Measurements from ENCODE around the gene TOMM22.

DNA sequence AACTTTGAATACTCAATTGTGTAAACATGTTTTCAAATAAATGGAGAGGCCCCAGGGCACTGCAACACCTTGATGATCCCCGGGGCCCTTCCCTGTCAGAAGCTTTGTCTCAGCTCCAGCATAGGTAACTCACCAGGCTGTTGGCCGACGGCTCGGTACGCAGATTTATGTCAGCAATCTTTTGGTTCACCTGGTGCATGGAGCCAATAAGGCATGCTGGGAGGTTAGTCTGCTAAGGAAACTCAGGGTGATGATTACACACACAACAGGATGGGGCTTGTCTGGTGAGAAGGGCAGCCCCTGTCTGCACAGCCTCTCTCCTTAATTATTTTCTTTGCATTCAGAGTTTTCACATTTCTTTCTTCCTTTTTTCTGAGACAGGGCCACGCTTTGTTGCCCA lies 36.3 kb upstream of the TOMM22 start:
- TF ChIP-seq, protein P1, sequence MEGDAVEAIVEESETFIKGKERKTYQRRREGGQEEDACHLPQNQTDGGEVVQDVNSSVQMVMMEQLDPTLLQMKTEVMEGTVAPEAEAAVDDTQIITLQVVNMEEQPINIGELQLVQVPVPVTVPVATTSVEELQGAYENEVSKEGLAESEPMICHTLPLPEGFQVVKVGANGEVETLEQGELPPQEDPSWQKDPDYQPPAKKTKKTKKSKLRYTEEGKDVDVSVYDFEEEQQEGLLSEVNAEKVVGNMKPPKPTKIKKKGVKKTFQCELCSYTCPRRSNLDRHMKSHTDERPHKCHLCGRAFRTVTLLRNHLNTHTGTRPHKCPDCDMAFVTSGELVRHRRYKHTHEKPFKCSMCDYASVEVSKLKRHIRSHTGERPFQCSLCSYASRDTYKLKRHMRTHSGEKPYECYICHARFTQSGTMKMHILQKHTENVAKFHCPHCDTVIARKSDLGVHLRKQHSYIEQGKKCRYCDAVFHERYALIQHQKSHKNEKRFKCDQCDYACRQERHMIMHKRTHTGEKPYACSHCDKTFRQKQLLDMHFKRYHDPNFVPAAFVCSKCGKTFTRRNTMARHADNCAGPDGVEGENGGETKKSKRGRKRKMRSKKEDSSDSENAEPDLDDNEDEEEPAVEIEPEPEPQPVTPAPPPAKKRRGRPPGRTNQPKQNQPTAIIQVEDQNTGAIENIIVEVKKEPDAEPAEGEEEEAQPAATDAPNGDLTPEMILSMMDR (tag by site-specific recombination; IDR thresholded peaks at IDR 0.05) = no peak
- TF ChIP-seq, protein P2, sequence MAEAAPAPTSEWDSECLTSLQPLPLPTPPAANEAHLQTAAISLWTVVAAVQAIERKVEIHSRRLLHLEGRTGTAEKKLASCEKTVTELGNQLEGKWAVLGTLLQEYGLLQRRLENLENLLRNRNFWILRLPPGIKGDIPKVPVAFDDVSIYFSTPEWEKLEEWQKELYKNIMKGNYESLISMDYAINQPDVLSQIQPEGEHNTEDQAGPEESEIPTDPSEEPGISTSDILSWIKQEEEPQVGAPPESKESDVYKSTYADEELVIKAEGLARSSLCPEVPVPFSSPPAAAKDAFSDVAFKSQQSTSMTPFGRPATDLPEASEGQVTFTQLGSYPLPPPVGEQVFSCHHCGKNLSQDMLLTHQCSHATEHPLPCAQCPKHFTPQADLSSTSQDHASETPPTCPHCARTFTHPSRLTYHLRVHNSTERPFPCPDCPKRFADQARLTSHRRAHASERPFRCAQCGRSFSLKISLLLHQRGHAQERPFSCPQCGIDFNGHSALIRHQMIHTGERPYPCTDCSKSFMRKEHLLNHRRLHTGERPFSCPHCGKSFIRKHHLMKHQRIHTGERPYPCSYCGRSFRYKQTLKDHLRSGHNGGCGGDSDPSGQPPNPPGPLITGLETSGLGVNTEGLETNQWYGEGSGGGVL (tag by site-specific recombination; IDR thresholded peaks at IDR 0.05) = no peak
- no peak for TF ChIP-seq ZNF292 (tag by site-specific recombination; IDR thresholded peaks at IDR 0.05; ENCODE audit: borderline replicate concordance, low read depth)
- no peak for TF ChIP-seq ZNF449 (tag by site-specific recombination; IDR thresholded peaks at IDR 0.05)
- TF ChIP-seq ZNF24 (tag by site-specific recombination; IDR thresholded peaks at IDR 0.05) = no peak
- TF ChIP-seq, protein P3, sequence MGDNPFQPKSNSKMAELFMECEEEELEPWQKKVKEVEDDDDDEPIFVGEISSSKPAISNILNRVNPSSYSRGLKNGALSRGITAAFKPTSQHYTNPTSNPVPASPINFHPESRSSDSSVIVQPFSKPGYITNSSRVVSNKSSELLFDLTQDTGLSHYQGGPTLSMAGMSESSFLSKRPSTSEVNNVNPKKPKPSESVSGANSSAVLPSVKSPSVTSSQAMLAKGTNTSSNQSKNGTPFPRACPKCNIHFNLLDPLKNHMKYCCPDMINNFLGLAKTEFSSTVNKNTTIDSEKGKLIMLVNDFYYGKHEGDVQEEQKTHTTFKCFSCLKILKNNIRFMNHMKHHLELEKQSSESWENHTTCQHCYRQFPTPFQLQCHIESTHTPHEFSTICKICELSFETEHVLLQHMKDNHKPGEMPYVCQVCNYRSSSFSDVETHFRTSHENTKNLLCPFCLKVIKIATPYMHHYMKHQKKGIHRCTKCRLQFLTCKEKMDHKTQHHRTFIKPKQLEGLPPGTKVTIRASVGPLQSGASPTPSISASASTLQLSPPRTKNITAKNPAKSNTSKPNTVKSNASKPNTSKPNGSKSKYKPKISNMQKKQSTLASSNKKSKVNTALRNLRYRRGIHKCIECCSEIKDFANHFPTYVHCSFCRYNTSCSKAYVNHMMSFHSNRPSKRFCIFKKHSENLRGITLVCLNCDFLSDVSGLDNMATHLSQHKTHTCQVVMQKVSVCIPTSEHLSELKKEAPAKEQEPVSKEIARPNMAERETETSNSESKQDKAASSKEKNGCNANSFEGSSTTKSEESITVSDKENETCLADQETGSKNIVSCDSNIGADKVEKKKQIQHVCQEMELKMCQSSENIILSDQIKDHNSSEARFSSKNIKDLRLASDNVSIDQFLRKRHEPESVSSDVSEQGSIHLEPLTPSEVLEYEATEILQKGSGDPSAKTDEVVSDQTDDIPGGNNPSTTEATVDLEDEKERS (tag by site-specific recombination; IDR thresholded peaks at IDR 0.05) = no peak
- TF ChIP-seq HOXC10 (CRISPR knock-in tag; IDR thresholded peaks at IDR 0.05) = no peak
- no peak for TF ChIP-seq ZNF544 (tag by site-specific recombination; IDR thresholded peaks at IDR 0.05)
- TF ChIP-seq ZNF580 (tag by site-specific recombination; IDR thresholded peaks at IDR 0.05) = no peak
- TF ChIP-seq KLF9 (tag by site-specific recombination; IDR thresholded peaks at IDR 0.05; ENCODE audit: low read depth) = no peak
- no peak for TF ChIP-seq YY1 (tag by site-specific recombination; IDR thresholded peaks at IDR 0.05)

All from HEK293 (cell line).